HG03439 (cell line): ENCODE data around the gene BAK1.
"Not testable (repeated sequence)": the region's sequence is repeated elsewhere in the genome, so short reads cannot be mapped to it uniquely, and the experiment has no call there.

Experiments used
- ATAC-seq: cut with Tn5 transposase; IDR thresholded peaks from one replicate; pipeline ENCODE4 v1.9.1; 2021; ENCODE audit warnings: mild to moderate bottlenecking, moderate library complexity; ENCODE audit not compliant: unreplicated experiment

Gene BAK1

GRCh38 chr6:33557376-33557775, 22.7 kb downstream of the BAK1 start:
- ATAC-seq = no peak

- not testable (repeated sequence) for ATAC-seq
These were observed 27.2 kb downstream of the BAK1 start for GRCh38 chr6:33552883-33553282.

GRCh38 chr6:33552252-33552651, 27.8 kb downstream of the BAK1 start:
- no peak for ATAC-seq

- ATAC-seq = no peak
These were observed 28.5 kb downstream of the BAK1 start for GRCh38 chr6:33551538-33551937.

GRCh38 chr6:33549896-33550295, 30.2 kb downstream of the BAK1 start:
- no peak for ATAC-seq

- no peak for ATAC-seq
These were observed 30.9 kb downstream of the BAK1 start for GRCh38 chr6:33549196-33549595.

GRCh38 chr6:33547499-33547898, 32.6 kb downstream of the BAK1 start:
- ATAC-seq = no peak

- no peak for ATAC-seq
These were observed 33.3 kb downstream of the BAK1 start for GRCh38 chr6:33546766-33547165.

GRCh38 chr6:33545292-33545691, 34.8 kb downstream of the BAK1 start:
- not testable (repeated sequence) for ATAC-seq

- ATAC-seq = no peak
These were observed 37.0 kb downstream of the BAK1 start for GRCh38 chr6:33543116-33543515.

- ATAC-seq = no peak
These were observed 39.3 kb downstream of the BAK1 start for GRCh38 chr6:33540768-33541167.

- no peak for ATAC-seq
These were observed 45.4 kb downstream of the BAK1 start for GRCh38 chr6:33534702-33535101.

GRCh38 chr6:33533163-33533869, 46.8 kb downstream of the BAK1 start:
- not testable (repeated sequence) for ATAC-seq

GRCh38 chr6:33532431-33532830, 47.6 kb downstream of the BAK1 start:
- not testable (repeated sequence) for ATAC-seq

- not testable (repeated sequence) for ATAC-seq
These were observed 49.5 kb downstream of the BAK1 start for GRCh38 chr6:33530617-33531016.
